ENCODE measurements around the gene FAM20B.
"Not testable (repeated sequence)": the region's sequence is repeated elsewhere in the genome, so short reads cannot be mapped to it uniquely, and the experiment has no call there.

Gene FAM20B, protein sequence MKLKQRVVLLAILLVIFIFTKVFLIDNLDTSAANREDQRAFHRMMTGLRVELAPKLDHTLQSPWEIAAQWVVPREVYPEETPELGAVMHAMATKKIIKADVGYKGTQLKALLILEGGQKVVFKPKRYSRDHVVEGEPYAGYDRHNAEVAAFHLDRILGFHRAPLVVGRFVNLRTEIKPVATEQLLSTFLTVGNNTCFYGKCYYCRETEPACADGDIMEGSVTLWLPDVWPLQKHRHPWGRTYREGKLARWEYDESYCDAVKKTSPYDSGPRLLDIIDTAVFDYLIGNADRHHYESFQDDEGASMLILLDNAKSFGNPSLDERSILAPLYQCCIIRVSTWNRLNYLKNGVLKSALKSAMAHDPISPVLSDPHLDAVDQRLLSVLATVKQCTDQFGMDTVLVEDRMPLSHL

GRCh38 chr1:179025125-179025974 lies at the start of gene FAM20B:
TSS of gene FAM20B (plus strand) at chr1:179025894. CDS start at chr1:179043848, 17,954 bp downstream.
- DNase-seq, result peak; percentile 91

DNA sequence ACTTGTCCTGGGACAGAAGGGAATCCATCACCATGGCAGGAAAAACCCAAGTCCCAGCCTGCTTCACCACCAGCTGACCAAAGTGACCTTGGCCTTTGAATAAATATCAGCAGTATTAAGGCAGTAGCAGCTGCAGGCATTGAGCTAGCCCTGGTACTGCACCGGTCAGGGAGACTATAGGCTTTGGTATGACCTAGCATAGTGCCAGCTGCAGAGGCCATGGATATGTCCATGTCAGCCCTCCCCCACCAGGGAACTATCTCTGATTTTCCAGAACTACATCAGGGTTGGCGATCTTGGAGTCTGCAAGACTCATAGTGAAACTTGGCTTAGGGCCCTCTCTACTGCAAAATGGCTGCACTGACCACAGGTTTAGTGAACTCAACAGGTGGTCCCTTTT lies 49.2 kb upstream of the FAM20B start:
- DNase-seq, result no peak

DNA sequence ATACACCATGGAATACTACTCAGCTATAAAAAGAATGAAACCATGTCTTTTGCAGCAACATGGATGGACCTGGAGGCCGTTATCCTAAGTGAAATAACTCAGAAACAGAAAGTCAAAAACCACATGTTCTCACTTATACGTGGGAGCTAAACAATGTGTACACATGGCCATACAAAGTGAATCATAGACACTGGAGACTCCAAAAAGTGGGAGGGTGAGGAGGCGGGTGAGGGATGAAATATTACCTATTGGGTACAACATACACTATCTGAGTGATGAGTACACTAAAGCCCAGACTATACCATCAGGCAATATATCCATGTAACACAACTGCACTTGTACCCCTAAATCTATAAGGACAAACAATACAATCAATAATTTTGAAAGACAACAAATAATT lies 39.5 kb upstream of the FAM20B start:
- no peak for DNase-seq

GRCh38 chr1:178988198-178988597 lies 37.5 kb upstream of the FAM20B start:
- not testable (repeated sequence) for DNase-seq

- DNase-seq, result no peak
Measured at GRCh38 chr1:178993559-178993958, 32.1 kb upstream of the FAM20B start.

DNA sequence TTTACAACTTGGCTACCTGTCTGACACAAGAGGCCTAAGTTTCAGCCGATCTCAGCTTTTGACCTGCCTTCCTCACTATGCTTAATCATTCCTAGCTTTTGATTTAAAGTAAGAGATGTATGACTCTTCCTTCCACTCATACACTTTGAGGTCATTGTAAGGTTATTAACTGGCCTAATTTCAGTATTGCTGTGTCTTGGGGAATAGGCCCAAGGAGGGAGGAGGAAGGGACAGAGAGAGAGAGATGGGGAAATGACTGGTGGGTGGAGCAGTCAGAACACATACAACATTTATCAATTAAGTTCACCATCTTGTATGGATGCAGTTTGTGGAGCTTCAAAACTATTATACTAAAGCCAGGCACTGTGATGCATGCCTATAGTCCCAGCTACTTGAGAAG lies 28.3 kb upstream of the FAM20B start:
- DNase-seq, result no peak

GRCh38 chr1:178998295-178998694 lies 27.4 kb upstream of the FAM20B start:
- no peak for DNase-seq

- no peak for DNase-seq
Measured at GRCh38 chr1:178999061-178999460, 26.6 kb upstream of the FAM20B start.

DNA sequence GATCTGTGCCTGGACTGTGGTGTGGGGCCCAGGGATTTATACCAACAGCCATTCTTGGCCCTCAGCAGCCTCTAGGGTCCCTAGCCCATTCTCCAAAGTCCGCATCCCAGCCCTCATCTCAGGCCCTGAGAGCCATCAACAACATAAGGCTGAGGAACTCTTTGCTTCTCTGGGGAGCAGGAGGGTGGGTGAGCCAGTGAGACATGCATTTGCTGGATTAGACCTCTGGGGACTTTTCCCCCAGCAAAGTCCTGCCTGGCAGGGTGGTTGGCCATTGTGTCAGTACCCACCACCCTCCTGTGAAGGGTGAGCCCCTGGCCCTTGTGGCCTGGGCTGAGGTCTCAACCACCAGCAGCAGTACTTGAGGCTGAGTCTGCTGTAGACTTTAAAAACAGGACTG lies 24.2 kb upstream of the FAM20B start:
- no peak for DNase-seq

- DNase-seq, result not testable (repeated sequence)
Measured at GRCh38 chr1:179002064-179002463, 23.6 kb upstream of the FAM20B start.

GRCh38 chr1:179002552-179003345 lies 22.9 kb upstream of the FAM20B start:
- no peak for DNase-seq

- DNase-seq, result no peak
Measured at GRCh38 chr1:179003512-179004066, 22.1 kb upstream of the FAM20B start.

GRCh38 chr1:179007233-179007632 lies 18.5 kb upstream of the FAM20B start:
- DNase-seq, result no peak

- DNase-seq, result no peak
Measured at GRCh38 chr1:179010671-179011070, 15.0 kb upstream of the FAM20B start.

- no peak for DNase-seq
Measured at GRCh38 chr1:179012038-179012437, 13.7 kb upstream of the FAM20B start.

GRCh38 chr1:179014123-179014522 lies 11.6 kb upstream of the FAM20B start:
- no peak for DNase-seq

GRCh38 chr1:179015396-179015795 lies 10.3 kb upstream of the FAM20B start:
- DNase-seq, result no peak

DNA sequence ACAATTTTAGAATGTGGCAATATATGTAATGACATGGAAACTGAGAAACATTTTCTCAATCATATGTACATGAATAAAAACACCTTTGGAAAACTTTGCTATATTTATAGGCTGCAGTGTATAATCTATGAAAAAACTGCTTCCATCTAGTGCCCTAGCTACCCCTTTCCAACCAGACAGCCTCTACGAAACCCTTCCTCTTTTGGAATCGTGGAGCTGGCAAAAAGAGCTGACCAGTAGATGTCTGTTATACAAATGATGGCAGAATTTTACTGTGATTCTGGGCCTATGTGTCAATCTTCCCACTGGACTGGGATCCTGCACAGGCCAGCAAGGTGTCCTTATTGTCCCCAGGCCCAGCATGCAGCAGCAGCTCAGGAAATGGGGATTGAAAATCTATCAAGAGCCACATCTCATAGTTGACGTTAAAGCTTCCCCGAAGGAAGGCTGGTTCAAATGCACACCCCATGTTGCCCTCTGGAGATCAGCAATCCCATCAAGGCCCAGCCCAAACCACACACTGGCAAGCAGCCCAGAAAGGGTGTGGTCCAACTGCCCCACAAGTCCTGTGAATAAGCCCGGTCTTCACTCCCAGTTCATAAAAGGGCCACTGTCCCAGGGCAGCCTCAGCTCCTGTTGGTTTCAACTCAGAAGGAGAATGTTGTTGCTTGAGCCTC lies 8.8 kb upstream of the FAM20B start:
- no peak for DNase-seq

- DNase-seq, result no peak
Measured at GRCh38 chr1:179017383-179018326, 8.0 kb upstream of the FAM20B start.

DNA sequence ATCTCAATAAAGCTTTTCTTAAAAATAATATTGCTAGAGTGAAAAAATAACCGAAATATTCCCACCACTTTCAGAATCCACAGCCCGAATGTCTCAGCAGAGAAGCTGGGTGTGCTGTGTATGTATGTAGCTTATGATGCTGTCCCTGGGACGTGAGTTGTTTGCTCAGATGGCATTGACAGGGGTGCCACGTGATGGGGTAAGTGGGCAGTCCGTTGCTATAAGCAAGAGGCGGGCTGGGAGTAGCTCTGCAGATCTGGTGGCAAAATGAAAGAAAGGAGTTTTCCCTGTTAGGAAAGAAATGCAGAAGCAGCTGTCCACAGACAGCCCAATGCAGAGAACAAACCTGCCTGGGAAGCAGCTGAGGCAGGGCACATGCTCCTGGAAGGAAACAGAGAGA lies 3.8 kb upstream of the FAM20B start:
- peak; percentile 89 for DNase-seq
